ENCODE results near the gene CCT8.
A peak's percentile ranks its signal among the peaks of the same experiment; 100 is the strongest.

CCT8 gene

DNA sequence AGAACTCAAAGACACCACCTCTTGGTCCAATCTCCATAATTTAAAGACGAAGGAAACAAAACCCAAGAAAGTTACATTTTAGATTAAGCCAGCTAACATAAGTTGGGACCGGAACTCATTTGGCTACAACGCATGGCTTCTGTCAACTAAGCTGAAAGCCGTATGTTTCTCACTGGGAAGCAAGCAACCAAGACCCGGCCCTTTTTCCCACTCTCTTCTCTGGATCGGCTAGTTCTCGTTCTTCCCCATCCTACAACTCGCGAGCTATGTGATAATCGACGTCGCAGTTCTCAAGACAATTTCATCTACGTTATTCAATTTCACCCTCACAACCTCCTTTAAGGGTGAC is 601 bp downstream of the CCT8 start:
- TF ChIP-seq SNAI2 (CRISPR knock-in tag; IDR thresholded peaks at IDR 0.05), result no peak
- TF ChIP-seq ZNF8 (CRISPR knock-in tag; IDR thresholded peaks at IDR 0.05), result no peak
- TF ChIP-seq TCF4 (CRISPR knock-in tag; IDR thresholded peaks at IDR 0.05; ENCODE audit: borderline replicate concordance), result no peak
- TF ChIP-seq ESRRG (CRISPR knock-in tag; IDR thresholded peaks at IDR 0.05), result no peak
- TF ChIP-seq OSR1 (CRISPR knock-in tag; IDR thresholded peaks at IDR 0.05), result no peak
- TF ChIP-seq TOX (CRISPR knock-in tag; IDR thresholded peaks at IDR 0.05; ENCODE audit: borderline replicate concordance), result no peak
- peak; percentile 41 for ATAC-seq

DNA sequence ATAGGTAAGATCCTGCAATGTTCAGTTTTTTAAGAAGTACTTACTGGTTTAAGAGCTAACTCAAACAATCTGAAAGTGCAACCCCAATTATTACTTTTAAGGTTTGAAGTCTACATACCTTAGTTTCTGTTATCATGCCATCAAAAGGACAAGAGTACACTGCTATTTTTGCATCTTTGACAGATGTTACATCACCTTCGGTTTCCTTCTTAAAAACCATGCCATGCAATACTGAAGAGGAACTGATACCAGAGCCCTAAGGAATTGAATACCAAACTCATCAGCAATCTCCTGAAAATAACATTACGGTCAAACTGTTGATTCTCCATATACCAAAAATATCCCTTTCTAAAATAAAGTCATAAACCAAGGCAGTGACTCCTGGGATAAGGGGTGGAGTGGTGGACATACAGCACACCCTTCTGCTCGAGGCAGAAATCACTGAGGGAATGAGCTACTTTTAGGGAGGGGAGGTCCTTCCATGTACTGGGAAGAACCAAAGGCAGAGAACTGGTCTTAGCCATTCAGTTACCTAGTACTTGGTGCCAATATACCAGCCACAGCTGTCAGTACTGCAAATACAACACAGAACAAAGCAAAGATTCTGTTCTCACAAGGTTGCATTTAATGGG is 8.5 kb downstream of the CCT8 start:
- ATAC-seq, result no peak
- TF ChIP-seq ARNTL (CRISPR knock-in tag; IDR thresholded peaks at IDR 0.05; ENCODE audit: borderline replicate concordance, low read depth) (no peak), CSDC2 (CRISPR knock-in tag; IDR thresholded peaks at IDR 0.05) (no peak), ZC3H10 (CRISPR knock-in tag; IDR thresholded peaks at IDR 0.05) (no peak), GLIS3 (CRISPR knock-in tag; IDR thresholded peaks at IDR 0.05) (no peak), ISL1 (CRISPR knock-in tag; IDR thresholded peaks at IDR 0.05) (no peak), TCF4 (CRISPR knock-in tag; IDR thresholded peaks at IDR 0.05; ENCODE audit: borderline replicate concordance) (no peak)
- TF ChIP-seq, protein P1, sequence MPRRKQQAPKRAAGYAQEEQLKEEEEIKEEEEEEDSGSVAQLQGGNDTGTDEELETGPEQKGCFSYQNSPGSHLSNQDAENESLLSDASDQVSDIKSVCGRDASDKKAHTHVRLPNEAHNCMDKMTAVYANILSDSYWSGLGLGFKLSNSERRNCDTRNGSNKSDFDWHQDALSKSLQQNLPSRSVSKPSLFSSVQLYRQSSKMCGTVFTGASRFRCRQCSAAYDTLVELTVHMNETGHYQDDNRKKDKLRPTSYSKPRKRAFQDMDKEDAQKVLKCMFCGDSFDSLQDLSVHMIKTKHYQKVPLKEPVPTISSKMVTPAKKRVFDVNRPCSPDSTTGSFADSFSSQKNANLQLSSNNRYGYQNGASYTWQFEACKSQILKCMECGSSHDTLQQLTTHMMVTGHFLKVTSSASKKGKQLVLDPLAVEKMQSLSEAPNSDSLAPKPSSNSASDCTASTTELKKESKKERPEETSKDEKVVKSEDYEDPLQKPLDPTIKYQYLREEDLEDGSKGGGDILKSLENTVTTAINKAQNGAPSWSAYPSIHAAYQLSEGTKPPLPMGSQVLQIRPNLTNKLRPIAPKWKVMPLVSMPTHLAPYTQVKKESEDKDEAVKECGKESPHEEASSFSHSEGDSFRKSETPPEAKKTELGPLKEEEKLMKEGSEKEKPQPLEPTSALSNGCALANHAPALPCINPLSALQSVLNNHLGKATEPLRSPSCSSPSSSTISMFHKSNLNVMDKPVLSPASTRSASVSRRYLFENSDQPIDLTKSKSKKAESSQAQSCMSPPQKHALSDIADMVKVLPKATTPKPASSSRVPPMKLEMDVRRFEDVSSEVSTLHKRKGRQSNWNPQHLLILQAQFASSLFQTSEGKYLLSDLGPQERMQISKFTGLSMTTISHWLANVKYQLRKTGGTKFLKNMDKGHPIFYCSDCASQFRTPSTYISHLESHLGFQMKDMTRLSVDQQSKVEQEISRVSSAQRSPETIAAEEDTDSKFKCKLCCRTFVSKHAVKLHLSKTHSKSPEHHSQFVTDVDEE (CRISPR knock-in tag; IDR thresholded peaks at IDR 0.05), result no peak
- TF ChIP-seq, protein P2, sequence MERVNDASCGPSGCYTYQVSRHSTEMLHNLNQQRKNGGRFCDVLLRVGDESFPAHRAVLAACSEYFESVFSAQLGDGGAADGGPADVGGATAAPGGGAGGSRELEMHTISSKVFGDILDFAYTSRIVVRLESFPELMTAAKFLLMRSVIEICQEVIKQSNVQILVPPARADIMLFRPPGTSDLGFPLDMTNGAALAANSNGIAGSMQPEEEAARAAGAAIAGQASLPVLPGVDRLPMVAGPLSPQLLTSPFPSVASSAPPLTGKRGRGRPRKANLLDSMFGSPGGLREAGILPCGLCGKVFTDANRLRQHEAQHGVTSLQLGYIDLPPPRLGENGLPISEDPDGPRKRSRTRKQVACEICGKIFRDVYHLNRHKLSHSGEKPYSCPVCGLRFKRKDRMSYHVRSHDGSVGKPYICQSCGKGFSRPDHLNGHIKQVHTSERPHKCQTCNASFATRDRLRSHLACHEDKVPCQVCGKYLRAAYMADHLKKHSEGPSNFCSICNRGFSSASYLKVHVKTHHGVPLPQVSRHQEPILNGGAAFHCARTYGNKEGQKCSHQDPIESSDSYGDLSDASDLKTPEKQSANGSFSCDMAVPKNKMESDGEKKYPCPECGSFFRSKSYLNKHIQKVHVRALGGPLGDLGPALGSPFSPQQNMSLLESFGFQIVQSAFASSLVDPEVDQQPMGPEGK (CRISPR knock-in tag; IDR thresholded peaks at IDR 0.05; ENCODE audit: borderline replicate concordance), result no peak

DNA sequence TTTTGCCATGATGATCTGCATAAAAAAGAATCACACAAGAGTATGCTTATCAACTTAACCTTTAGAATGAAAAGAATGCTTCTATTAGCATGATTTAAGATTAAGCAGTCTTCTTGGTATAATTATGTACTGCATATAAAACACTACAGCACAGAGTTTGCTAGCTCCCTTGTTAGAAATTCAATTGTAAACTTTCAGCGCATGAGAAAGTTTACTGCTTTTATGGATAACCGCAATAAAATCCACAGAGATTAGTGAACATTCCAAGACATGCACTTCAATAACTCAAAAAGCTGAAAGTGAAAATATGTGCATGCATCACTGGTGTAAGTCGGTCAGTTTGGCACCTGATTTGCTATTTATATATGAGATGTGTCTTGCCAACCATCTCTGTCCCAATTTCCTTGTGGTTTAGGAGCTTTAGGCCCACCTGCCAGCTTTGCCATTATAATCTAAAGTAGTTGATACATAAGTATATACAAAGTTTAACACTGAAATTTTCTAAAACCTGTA is 16.9 kb downstream of the CCT8 start:
- no peak for ATAC-seq
- no peak for TF ChIP-seq GLIS3 (CRISPR knock-in tag; IDR thresholded peaks at IDR 0.05)
- no peak for TF ChIP-seq BACH2 (CRISPR knock-in tag; IDR thresholded peaks at IDR 0.05; ENCODE audit: borderline replicate concordance)
- no peak for TF ChIP-seq ZNF8 (CRISPR knock-in tag; IDR thresholded peaks at IDR 0.05)
- no peak for TF ChIP-seq ZFP30 (CRISPR knock-in tag; IDR thresholded peaks at IDR 0.05)
- no peak for TF ChIP-seq CSDC2 (CRISPR knock-in tag; IDR thresholded peaks at IDR 0.05)
- TF ChIP-seq, protein P3, sequence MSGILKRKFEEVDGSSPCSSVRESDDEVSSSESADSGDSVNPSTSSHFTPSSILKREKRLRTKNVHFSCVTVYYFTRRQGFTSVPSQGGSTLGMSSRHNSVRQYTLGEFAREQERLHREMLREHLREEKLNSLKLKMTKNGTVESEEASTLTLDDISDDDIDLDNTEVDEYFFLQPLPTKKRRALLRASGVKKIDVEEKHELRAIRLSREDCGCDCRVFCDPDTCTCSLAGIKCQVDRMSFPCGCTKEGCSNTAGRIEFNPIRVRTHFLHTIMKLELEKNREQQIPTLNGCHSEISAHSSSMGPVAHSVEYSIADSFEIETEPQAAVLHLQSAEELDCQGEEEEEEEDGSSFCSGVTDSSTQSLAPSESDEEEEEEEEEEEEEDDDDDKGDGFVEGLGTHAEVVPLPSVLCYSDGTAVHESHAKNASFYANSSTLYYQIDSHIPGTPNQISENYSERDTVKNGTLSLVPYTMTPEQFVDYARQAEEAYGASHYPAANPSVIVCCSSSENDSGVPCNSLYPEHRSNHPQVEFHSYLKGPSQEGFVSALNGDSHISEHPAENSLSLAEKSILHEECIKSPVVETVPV (CRISPR knock-in tag; IDR thresholded peaks at IDR 0.05), result no peak
- no peak for TF ChIP-seq ZNF565 (CRISPR knock-in tag; conservative IDR thresholded peaks at IDR 0.05; ENCODE audit: low read depth)
- TF ChIP-seq ZNF70 (CRISPR knock-in tag; IDR thresholded peaks at IDR 0.05), result no peak
- TF ChIP-seq, protein P2 (CRISPR knock-in tag; IDR thresholded peaks at IDR 0.05; ENCODE audit: borderline replicate concordance), result no peak
- TF ChIP-seq SNAI2 (CRISPR knock-in tag; IDR thresholded peaks at IDR 0.05), result no peak
- TF ChIP-seq, protein P1 (CRISPR knock-in tag; IDR thresholded peaks at IDR 0.05), result no peak
- TF ChIP-seq, protein P4, sequence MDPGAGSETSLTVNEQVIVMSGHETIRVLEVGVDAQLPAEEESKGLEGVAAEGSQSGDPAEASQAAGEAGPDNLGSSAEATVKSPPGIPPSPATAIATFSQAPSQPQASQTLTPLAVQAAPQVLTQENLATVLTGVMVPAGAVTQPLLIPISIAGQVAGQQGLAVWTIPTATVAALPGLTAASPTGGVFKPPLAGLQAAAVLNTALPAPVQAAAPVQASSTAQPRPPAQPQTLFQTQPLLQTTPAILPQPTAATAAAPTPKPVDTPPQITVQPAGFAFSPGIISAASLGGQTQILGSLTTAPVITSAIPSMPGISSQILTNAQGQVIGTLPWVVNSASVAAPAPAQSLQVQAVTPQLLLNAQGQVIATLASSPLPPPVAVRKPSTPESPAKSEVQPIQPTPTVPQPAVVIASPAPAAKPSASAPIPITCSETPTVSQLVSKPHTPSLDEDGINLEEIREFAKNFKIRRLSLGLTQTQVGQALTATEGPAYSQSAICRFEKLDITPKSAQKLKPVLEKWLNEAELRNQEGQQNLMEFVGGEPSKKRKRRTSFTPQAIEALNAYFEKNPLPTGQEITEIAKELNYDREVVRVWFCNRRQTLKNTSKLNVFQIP (CRISPR knock-in tag; IDR thresholded peaks at IDR 0.05; ENCODE audit: borderline replicate concordance, low read depth), result no peak
- no peak for TF ChIP-seq PPARA (CRISPR knock-in tag; IDR thresholded peaks at IDR 0.05; ENCODE audit: borderline replicate concordance)
- TF ChIP-seq RARB (CRISPR knock-in tag; IDR thresholded peaks at IDR 0.05), result no peak
